ENCODE measurements around the gene SYCE3.

The SYCE3 gene

DNA sequence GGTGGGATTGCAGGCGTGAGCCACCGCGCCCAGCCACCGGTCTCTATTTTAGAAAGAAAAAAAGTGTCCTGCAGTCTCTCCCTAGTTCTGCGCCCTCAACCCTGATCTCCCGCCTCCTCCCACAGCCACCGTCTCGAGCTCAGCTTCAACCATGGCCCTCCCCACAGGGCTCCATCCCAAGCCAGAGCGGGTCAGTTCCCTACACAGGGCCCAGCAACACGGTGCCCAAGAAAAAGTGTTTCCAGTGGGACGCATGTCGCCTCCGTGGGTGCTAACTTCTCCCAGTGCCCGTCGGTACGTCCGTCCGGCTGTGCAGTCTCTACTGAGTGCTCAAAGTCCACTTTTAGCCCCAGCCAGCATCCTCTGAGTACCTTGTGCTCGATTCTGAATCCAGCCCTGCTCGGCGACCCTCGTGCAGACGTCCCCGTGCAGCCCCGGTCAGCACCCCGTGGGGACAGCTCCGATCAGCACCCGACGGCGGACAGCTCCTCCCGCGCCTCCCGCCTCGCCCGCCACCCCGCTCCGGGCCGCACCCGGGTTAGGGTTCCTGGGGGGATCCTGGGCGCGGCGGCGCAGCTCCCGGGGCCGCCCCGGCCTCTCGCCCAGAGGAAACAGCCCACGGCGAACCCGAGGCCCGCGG is 37.2 kb upstream of the SYCE3 start:
- peak; percentile 43 for DNase-seq

DNA sequence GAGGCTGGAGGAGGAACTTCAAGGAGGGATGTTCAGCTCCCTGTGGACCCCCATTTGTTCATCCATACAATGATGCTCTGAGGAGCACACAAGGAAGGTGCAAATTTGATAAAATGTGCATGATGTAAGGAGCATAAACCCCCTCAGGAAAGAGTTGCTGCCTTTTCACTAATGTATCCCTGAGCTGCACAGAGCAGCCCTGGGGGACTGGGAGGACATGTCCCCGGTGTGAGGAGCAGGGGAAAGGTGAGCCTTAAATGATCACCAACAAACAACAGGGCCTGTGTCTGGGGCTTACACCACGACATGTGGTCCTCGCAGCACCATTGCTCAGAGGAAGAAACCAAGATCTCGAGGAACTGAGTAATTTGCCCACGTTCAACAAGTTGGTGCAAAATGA is 34.4 kb upstream of the SYCE3 start:
- DNase-seq: no peak

DNA sequence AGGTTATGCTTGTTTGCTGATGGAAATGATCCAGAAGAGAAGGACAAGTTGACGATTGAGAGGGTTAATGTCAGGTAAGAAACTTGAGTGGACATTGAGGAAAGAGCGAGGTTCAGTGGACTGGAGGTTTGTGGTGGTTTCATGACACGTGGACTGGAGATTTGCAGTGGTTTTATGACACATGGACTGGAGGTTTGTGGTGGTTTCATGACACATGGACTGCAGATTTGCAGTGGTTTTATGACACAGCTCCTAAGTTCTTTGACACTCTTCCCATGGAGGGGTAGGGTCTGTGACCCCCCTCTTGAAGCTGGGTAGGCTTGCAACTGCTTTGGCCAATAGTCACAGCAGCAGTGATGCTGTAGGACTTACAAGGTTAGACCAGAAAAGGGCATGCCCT is 32.5 kb upstream of the SYCE3 start:
- DNase-seq: no peak

DNA sequence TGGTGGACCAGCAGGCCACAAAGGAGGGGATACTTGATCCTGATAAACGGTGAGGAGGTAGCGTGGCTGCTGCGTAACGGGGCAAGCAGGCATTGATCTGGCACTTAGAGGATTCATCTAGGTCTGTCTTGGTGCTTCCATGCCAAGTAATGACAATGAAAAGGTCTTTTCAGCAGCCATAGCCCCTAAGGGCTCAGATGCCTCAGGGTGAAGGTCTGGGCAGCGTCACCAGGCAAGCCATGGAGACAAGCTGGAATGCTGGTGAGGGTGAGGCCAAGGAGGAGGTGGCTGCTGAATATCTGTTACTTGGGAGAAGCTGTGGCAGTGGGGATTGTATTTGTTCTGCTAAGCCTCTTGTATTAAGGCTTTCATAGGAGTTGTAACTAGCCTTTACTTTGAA is 24.7 kb upstream of the SYCE3 start:
- DNase-seq: no peak

GRCh38 chr22:50586416-50586815 is 23.7 kb upstream of the SYCE3 start:
- DNase-seq: no peak

- DNase-seq: no peak
Measured at GRCh38 chr22:50585781-50586180, 23.1 kb upstream of the SYCE3 start.

DNA sequence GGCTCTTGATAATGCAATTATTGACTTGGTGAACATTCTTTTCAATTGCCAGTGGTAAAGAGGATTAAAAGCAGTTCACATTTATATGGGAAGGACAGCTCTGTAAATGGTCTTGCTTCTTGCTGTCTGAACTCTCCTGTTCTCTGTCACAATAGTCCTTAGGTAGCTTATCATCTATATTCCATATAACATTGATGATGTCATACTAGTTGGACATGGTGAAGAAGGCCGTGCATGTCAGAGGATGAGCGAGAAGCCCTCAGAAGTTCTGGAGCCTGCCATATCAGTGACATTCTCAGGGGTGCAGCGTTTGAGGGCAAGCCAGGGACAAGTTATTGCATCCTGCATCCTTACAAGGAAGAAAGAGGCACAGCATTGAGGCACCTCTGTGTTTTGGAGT is 22.5 kb upstream of the SYCE3 start:
- no peak for DNase-seq

- DNase-seq: no peak
Measured at GRCh38 chr22:50584106-50585096, 21.7 kb upstream of the SYCE3 start.

- DNase-seq: peak; percentile 39
Measured at GRCh38 chr22:50583294-50583861, 20.7 kb upstream of the SYCE3 start.

DNA sequence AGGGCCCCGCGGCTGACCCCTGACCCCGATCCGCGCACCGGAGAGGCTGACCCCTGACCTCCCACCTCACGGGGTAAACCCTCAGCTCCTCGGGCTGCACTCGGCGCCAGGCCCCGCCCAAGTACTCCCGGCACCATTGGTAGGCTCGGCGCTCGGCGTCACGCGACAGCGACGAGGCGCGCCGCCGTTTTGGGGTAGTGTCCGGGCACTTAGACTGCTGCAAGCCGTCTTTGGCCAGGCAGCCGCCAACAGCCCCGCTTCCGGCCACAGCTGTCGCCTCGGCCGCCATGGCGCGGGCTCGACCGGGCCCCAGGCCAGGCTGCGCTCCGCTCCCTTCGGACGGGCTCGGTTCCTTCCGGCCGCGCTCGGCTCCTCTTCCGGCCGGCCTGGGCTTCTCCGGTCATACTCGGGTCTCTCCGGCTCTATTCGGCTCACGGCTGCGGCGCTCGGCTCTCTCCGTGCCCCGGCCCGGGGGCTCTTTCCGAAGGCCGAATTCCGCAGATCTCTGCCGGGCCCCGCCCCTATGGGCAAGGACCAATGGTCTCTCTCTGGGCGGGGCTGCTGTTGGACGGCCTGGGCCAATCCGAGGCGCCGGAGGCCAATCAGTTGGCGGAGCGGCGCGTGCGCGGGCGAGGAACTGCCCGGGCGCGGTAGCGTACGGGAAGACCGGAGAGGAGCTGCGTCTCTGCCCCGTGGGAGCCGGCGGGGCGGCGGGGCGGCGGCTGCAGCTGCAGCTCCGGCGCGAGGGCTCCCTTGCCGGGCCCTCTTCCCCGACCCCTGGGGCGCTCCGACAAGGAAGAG is 20.0 kb upstream of the SYCE3 start, which contains the start of gene CHKB:
Gene CHKB (minus strand): TSS at position 357 of the 801 bp plus-strand sequence. CDS start 68 bp downstream, at position 289.
- DNase-seq: peak; percentile 99

- peak; percentile 71 for DNase-seq
Measured at GRCh38 chr22:50581950-50582492, 19.3 kb upstream of the SYCE3 start.

GRCh38 chr22:50581031-50581949 is 18.6 kb upstream of the SYCE3 start:
- DNase-seq: no peak

DNA sequence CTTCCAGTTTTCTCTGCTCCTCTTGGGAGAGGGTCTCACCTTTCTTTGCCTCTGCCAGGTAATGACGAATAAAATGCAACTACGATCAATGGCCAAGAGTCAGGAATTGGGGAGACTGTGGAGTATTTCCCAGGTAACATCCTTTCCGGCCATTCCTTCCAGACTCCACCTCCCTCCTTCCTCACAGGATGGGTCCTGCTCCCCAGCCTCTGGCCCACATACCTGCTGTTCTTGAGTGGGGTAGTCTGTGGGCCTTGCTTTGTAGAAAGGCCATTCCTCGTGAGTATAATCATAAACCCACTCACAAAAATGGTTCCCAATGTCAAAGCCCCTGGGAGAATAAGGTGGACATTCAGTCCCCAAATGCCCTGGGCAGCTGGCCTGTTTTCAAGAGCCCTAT is 17.0 kb upstream of the SYCE3 start:
- no peak for DNase-seq

- no peak for DNase-seq
Measured at GRCh38 chr22:50578776-50579310, 16.1 kb upstream of the SYCE3 start.

DNA sequence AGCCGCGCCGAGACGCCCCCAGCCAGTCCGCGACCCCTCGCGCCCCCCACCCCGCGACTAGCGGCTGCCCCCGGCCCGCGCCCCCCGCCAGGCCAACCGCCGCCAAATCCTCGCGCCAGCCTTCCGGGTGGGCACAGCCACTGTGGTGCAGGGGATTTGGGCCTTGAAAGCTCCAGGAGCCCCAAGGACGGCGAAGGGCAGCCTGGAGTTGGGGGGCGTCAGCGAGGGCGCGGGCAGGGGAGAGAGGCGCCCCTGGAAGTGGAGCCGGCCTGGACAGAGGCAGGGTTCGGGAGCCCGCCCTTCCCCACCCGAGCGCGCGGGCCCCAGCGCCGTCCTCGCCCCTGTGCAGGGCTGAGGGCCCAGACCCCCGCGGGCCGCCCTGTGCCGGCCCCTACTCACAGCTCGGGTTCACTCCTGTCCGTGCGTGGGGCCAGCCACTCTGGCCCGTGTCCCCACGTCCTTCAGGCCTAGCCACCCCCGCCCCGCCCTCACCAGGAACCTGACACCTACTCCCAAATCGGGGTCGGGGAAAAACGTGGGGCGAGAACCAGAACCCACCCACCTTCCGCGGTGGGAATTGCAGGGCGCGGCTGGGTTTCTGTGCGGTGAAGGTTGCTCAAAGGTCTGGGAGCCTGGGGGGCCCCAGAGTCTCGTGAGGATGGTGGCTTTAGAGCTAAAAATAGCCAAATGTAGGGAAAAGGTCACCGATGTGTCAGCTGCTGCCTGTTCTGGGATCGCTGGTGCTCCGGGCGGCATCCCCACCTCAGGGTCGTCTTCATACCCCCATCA is 15.5 kb upstream of the SYCE3 start, which contains the start of gene CPT1B:
Gene CPT1B (minus strand): TSS at position 441 of the 789 bp plus-strand sequence. CDS start 512 bp downstream, outside the sequence.
- peak; percentile 48 for DNase-seq

GRCh38 chr22:50577697-50577986 is 14.9 kb upstream of the SYCE3 start:
- no peak for DNase-seq

GRCh38 chr22:50576806-50577696 is 14.3 kb upstream of the SYCE3 start:
- no peak for DNase-seq

GRCh38 chr22:50576070-50576469 is 13.4 kb upstream of the SYCE3 start:
- DNase-seq: no peak

DNA sequence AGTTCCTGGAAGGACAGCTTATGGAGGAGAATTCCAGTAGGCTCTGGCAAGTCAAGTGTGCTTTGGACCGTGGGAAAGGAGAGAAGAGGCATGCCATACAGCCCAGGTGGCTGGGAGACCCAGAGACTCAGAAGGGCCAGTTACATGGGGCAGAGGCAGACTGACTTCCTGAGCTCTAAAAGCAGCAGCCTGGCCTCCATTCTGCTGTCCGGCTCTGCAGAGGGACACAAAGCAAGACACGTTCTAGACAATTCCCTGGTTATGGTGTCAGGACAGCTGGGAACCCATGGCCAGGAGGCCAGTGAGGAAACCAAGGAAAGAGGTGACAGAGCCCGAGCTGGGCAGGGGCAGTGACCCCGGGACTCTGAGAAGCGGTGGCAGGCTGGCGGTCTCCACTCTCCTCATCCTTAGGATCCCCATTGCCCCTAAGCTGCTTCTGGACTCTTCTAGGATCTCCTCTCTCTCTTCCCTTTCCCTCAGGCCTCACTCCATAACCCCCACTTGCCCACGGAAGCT is 12.8 kb upstream of the SYCE3 start:
- no peak for DNase-seq

All from NCI-H2171 treated with DMSO at 0.1 percent for 48 hours (cell line).